OCI-LY1 (cell line): Measurements from ENCODE around the gene USH2A.

Source experiments
- EZH2 ChIP-seq: fragments of 200-600 bp; sonication (generic), shearing (Covaris generic); IDR thresholded peaks from 2 replicates; pipeline ENCODE4 v1.8.0; 2017; ENCODE audit warnings: borderline replicate concordance, mixed run types, mild to moderate bottlenecking, antibody characterized with exemption, low read length, moderate library complexity, mixed read lengths
- TF ChIP-seq, protein P1 (sequence below): fragments of 200-600 bp; sonication (generic), shearing (Covaris generic); IDR thresholded peaks from 2 replicates; pipeline ENCODE4 v1.5.1; 2017; ENCODE audit warnings: mild to moderate bottlenecking, antibody characterized with exemption, low read length, moderate library complexity, mixed read lengths

DNA sequence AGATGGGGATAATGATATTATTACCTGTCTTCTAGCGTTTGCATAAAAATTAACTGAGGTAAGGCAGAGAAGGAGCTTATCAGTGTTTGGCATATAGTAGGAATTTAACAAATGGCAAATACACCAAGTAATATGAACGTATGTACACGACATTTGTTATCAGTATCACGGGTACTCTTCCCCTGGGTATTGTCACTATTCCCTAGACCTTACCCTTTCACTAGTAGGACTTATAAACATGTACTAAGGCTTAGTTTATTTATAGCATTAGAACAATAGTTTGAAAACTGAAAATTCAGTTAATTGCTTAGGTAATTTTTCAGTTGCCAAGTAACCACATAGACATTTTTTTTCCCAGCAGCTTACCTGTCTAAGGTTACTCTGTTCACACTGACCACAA lies 669.1 kb downstream of the USH2A start:
- TF ChIP-seq EZH2: no peak
- TF ChIP-seq, protein P1, sequence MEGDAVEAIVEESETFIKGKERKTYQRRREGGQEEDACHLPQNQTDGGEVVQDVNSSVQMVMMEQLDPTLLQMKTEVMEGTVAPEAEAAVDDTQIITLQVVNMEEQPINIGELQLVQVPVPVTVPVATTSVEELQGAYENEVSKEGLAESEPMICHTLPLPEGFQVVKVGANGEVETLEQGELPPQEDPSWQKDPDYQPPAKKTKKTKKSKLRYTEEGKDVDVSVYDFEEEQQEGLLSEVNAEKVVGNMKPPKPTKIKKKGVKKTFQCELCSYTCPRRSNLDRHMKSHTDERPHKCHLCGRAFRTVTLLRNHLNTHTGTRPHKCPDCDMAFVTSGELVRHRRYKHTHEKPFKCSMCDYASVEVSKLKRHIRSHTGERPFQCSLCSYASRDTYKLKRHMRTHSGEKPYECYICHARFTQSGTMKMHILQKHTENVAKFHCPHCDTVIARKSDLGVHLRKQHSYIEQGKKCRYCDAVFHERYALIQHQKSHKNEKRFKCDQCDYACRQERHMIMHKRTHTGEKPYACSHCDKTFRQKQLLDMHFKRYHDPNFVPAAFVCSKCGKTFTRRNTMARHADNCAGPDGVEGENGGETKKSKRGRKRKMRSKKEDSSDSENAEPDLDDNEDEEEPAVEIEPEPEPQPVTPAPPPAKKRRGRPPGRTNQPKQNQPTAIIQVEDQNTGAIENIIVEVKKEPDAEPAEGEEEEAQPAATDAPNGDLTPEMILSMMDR: no peak
